IMR-90 (cell line): ENCODE results near the gene CST7. TPM values are rescaled to one million over a fixed set of nuclear protein-coding genes. Genes with fewer than 3 reads are reported as not detected.

Source experiments
- ATAC-seq: fragments of 200-7000 bp; cut with Tn5 transposase; 2 replicates; pipeline ENCODE4 v1.9.1; 2020; ENCODE audit warnings: low read depth, mild to moderate bottlenecking, moderate library complexity
- BruUV-seq: library from RNA; stranded (reverse); fragments of 400-500 nt; replicated peaks from 2 replicates; lab custom pipeline; 2021; lab: Mats Ljungman, UMichigan
- CTCF ChIA-PET: fragments of 300-600 bp; formaldehyde crosslinking; extraction: SDS; loops from one replicate; lab custom pipeline; 2021; ENCODE audit warnings: antibody characterized with exemption; lab: Yijun Ruan, JAX
- POLR2A ChIA-PET: fragments of 300-600 bp; sonication (Branson Sonifier 250); formaldehyde crosslinking; loops from one replicate; lab custom pipeline; 2022; ENCODE audit warnings: antibody characterized with exemption; ENCODE audit not compliant: unreplicated experiment; lab: Charles Lee
- DNase-seq: peaks from one replicate; pipeline ENCODE4 v3.0.0; 2013
- H2AFZ ChIP-seq: replicated peaks from 2 replicates; pipeline ENCODE3; 2013; ENCODE audit warnings: low read length, mild to moderate bottlenecking; ENCODE audit not compliant: poor library complexity
- H2AK5ac ChIP-seq: 2 replicates; pipeline ENCODE4 v1.6.1; 2013; ENCODE audit warnings: low read depth, low read length, inconsistent platforms
- H2AK9ac ChIP-seq: replicated peaks from 2 replicates; pipeline ENCODE3; 2013; ENCODE audit warnings: mild to moderate bottlenecking, low read depth, low read length, moderate library complexity; ENCODE audit not compliant: poor library complexity
- H2BK120ac ChIP-seq: 2 replicates; pipeline ENCODE4 v1.6.1; 2013; ENCODE audit warnings: low read depth, low read length, inconsistent platforms
- H2BK15ac ChIP-seq: 3 replicates; pipeline ENCODE4 v1.6.1; 2013; ENCODE audit warnings: low read depth, low read length, inconsistent platforms
- H2BK20ac ChIP-seq: 2 replicates; pipeline ENCODE4 v1.6.1; 2013; ENCODE audit warnings: low read depth, mild to moderate bottlenecking, inconsistent platforms, low read length, moderate library complexity
- H2BK5ac ChIP-seq: 2 replicates; pipeline ENCODE4 v1.6.1; 2013; ENCODE audit warnings: mild to moderate bottlenecking, low read depth, low read length, inconsistent platforms; ENCODE audit not compliant: poor library complexity, severe bottlenecking
- H3K14ac ChIP-seq: replicated peaks from 2 replicates; pipeline ENCODE4 v1.6.1; 2013; ENCODE audit warnings: low read depth, low read length, inconsistent platforms
- H3K18ac ChIP-seq: 2 replicates; pipeline ENCODE4 v1.6.1; 2013; ENCODE audit warnings: low read depth, low read length, control low read depth
- H3K23ac ChIP-seq: 2 replicates; pipeline ENCODE4 v1.6.1; 2013; ENCODE audit warnings: low read depth, low read length, inconsistent platforms
- H3K27ac ChIP-seq: 2 replicates; pipeline ENCODE4 v1.5.1; 2013; ENCODE audit warnings: mild to moderate bottlenecking, control low read depth, low read length; ENCODE audit not compliant: insufficient read depth
- H3K27me3 ChIP-seq: 2 replicates; pipeline ENCODE4 v1.6.1; 2013; ENCODE audit warnings: low read length; ENCODE audit not compliant: control insufficient read depth, insufficient read depth
- H3K36me3 ChIP-seq: 2 replicates; pipeline ENCODE4 v1.6.1; 2013; ENCODE audit warnings: low read length, mixed read lengths; ENCODE audit not compliant: control insufficient read depth, insufficient read depth
- H3K4ac ChIP-seq: 2 replicates; pipeline ENCODE4 v1.6.1; 2013; ENCODE audit warnings: low read depth, low read length, inconsistent platforms
- H3K4me1 ChIP-seq: 2 replicates; pipeline ENCODE4 v1.6.1; 2013; ENCODE audit warnings: low read length, mixed read lengths; ENCODE audit not compliant: control insufficient read depth, insufficient read depth
- H3K4me2 ChIP-seq: 2 replicates; pipeline ENCODE4 v1.6.1; 2013; ENCODE audit warnings: low read depth, mild to moderate bottlenecking, control low read depth, low read length, moderate library complexity
- H3K4me3 ChIP-seq: 2 replicates; pipeline ENCODE4 v1.5.1; 2013; ENCODE audit warnings: low read depth, mild to moderate bottlenecking, control low read depth, low read length, moderate library complexity; ENCODE audit not compliant: insufficient read depth
- H3K56ac ChIP-seq: 2 replicates; pipeline ENCODE4 v1.6.1; 2013; ENCODE audit warnings: low read length, inconsistent platforms; ENCODE audit not compliant: insufficient read depth; ENCODE audit errors: extremely low read depth
- H3K79me1 ChIP-seq, 2 experiments: 2 replicates each; pipeline ENCODE4 v1.6.1; 2013; ENCODE audit warnings: low read length in 2 of 2, inconsistent platforms in 1 of 2, low read depth in 1 of 2
- H3K9ac ChIP-seq: 2 replicates; pipeline ENCODE4 v1.6.1; 2013; ENCODE audit warnings: low read depth, low read length, control low read depth
- H3K9me1 ChIP-seq: 2 replicates; pipeline ENCODE4 v1.6.1; 2013; ENCODE audit warnings: low read length, inconsistent platforms; ENCODE audit not compliant: insufficient read depth
- H3K9me3 ChIP-seq: 2 replicates; pipeline ENCODE4 v1.6.1; 2013; ENCODE audit warnings: low read length; ENCODE audit not compliant: control insufficient read depth, insufficient read depth
- H4K20me1 ChIP-seq: 2 replicates; pipeline ENCODE4 v1.6.1; 2013; ENCODE audit warnings: low read length, inconsistent platforms; ENCODE audit not compliant: insufficient read depth
- H4K5ac ChIP-seq: 2 replicates; pipeline ENCODE4 v1.6.1; 2013; ENCODE audit warnings: mild to moderate bottlenecking, low read depth, low read length, control low read depth
- H4K8ac ChIP-seq, 2 experiments: 2 replicates each; pipeline ENCODE4 v1.6.1; 2013; ENCODE audit warnings: low read depth in 2 of 2, low read length in 2 of 2, control low read depth in 1 of 2, inconsistent platforms in 1 of 2
- H4K91ac ChIP-seq: 2 replicates; pipeline ENCODE4 v1.6.1; 2013; ENCODE audit warnings: low read depth, low read length, inconsistent platforms; ENCODE audit not compliant: insufficient read depth
- BHLHE40 ChIP-seq: fragments of 150-350 bp; IDR thresholded peaks from 2 replicates; pipeline ENCODE4 v1.6.1; 2016; ENCODE audit warnings: mild to moderate bottlenecking, low read depth, low read length
- CEBPB ChIP-seq: IDR thresholded peaks from 2 replicates; pipeline ENCODE4 v1.6.1; 2012; ENCODE audit warnings: low read depth, low read length, improper control_type of control experiment
- CHD1 ChIP-seq: IDR thresholded peaks from 2 replicates; pipeline ENCODE4 v1.6.1; 2012; ENCODE audit warnings: low read depth, low read length, improper control_type of control experiment
- FOS ChIP-seq: fragments of 150-350 bp; IDR thresholded peaks from 2 replicates; pipeline ENCODE4 v1.6.1; 2016; ENCODE audit warnings: low read depth, low read length
- MAFK ChIP-seq: IDR thresholded peaks from 2 replicates; pipeline ENCODE4 v1.6.1; 2012; ENCODE audit warnings: low read depth, low read length, improper control_type of control experiment
- MAZ ChIP-seq: IDR thresholded peaks from 2 replicates; pipeline ENCODE4 v1.6.1; 2012; ENCODE audit warnings: low read depth, mild to moderate bottlenecking, low read length, improper control_type of control experiment, moderate library complexity, borderline replicate concordance
- MXI1 ChIP-seq: IDR thresholded peaks from 2 replicates; pipeline ENCODE4 v1.6.1; 2012; ENCODE audit warnings: low read depth, mild to moderate bottlenecking, low read length, moderate library complexity, borderline replicate concordance
- NFE2L2 ChIP-seq: fragments of 150-350 bp; IDR thresholded peaks from 2 replicates; pipeline ENCODE4 v1.6.1; 2016; ENCODE audit warnings: low read depth, mild to moderate bottlenecking, low read length
- POLR2A ChIP-seq: IDR thresholded peaks from 2 replicates; pipeline ENCODE4 v1.6.1; 2012; ENCODE audit warnings: mild to moderate bottlenecking, low read depth, low read length
- RAD21 ChIP-seq: IDR thresholded peaks from 2 replicates; pipeline ENCODE4 v1.6.1; 2012; ENCODE audit warnings: low read length, improper control_type of control experiment
- RCOR1 ChIP-seq: IDR thresholded peaks from 2 replicates; pipeline ENCODE4 v1.6.1; 2012; ENCODE audit warnings: mild to moderate bottlenecking, low read length, improper control_type of control experiment; ENCODE audit not compliant: insufficient replicate concordance
- RFX5 ChIP-seq: IDR thresholded peaks from 2 replicates; pipeline ENCODE4 v1.8.0; 2012; ENCODE audit warnings: low read depth, mild to moderate bottlenecking, low read length, moderate library complexity
- SMC3 ChIP-seq: fragments of 150-350 bp; IDR thresholded peaks from 2 replicates; pipeline ENCODE4 v1.6.1; 2016; ENCODE audit warnings: low read depth, mild to moderate bottlenecking, antibody characterized with exemption, low read length, moderate library complexity
- WGBS, 2 experiments: methylation state at CpG; one replicate each; pipeline versions ENCODE4 v1.1.5 to v1.1.7; 2013; ENCODE audit warnings: missing lambda C conversion rate in 2 of 2; ENCODE audit not compliant: insufficient read length in 1 of 2; ENCODE audit errors: extremely low coverage in 2 of 2; 5-methylcytosine and 5-hydroxymethylcytosine counted together
- dilution Hi-C: fragments of 300-500 bp; cut with HindIII; formaldehyde crosslinking; loops from one replicate; pipeline ENCODE4 v1.14.3; 2018; ENCODE audit warnings: low sequenced_read_pairs; ENCODE audit not compliant: unreplicated experiment
- in situ Hi-C: fragments of 300-500 bp; cut with MboI; formaldehyde crosslinking; loops from 3 replicates; pipeline ENCODE4 v1.14.3; 2019; ENCODE audit warnings: low sequenced_read_pairs, inconsistent platforms, mixed read lengths
- intact Hi-C: fragments of 100-400 bp; cut with micrococcal nuclease; formaldehyde crosslinking; loops from 2 replicates; pipeline ENCODE4 v1.10.0; 2022
- polyA plus RNA-seq, 3 experiments: library from polyadenylated mRNA; depleted of rRNA; stranded (reverse); fragments of >200 nt; gene quantifications; 2 replicates each; pipeline ENCODE4 v1.2.3, GENCODE V29; 2012; ENCODE audit warnings: low replicate concordance in 1 of 3
- total RNA-seq: library from RNA; depleted of rRNA; stranded (reverse); fragments of >200 nt; gene quantifications from 2 replicates; pipeline ENCODE4 v1.2.3, GENCODE V29; 2012
- TF ChIP-seq, protein P1 (sequence below): fragments of 150-350 bp; IDR thresholded peaks from 2 replicates; pipeline ENCODE4 v1.6.1; 2017; ENCODE audit warnings: mild to moderate bottlenecking, antibody characterized with exemption, low read length, low read depth
- TF ChIP-seq, protein P2 (sequence below): conservative IDR thresholded peaks from 2 replicates; pipeline ENCODE4 v1.5.1; 2012; ENCODE audit warnings: mild to moderate bottlenecking, low read depth, low read length, improper control_type of control experiment
- TF ChIP-seq, protein P3 (sequence below): fragments of 150-350 bp; IDR thresholded peaks from 2 replicates; pipeline ENCODE4 v1.6.1; 2016; ENCODE audit warnings: low read depth, mild to moderate bottlenecking, low read length, moderate library complexity, borderline replicate concordance

CST7 gene
- total and polyA plus RNA-seq, 2 of the 4 experiments (the other 2 are of a cell fraction) = not detected

DNA sequence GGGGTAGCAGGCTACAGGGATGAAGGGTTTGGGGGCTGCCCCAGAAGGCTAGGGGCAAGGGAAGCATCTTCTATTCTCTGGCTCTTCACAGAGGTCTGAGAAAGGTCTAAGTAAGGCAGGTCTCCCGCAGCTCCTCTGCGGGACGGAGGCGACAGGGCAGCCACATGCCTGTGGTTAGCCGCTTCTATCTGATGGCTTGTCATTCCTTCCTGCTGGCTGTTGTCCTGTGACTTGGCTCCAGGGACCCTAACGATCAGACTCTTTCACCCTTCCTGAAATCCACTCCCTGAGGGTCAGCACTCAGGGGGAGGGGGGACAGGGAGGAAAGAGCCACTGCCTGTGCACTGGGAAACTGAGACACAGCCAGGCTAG lies 673 bp downstream of the CST7 start:
- H3K4ac ChIP-seq = no peak overlapping the region
- no peak overlapping the region for H2BK120ac ChIP-seq
- H4K91ac ChIP-seq = no peak overlapping the region
- no peak overlapping the region for H3K56ac ChIP-seq
- H3K36me3 ChIP-seq = no peaks in the 10 kb centered on the region
- no peak for DNase-seq
- no peaks in the 10 kb centered on the region for H3K9me1 ChIP-seq
- H3K27ac ChIP-seq = no peak overlapping the region
- H4K20me1 ChIP-seq = no peaks in the 10 kb centered on the region; the same call in 1 of the 2 replicates
- no CpG with 5 or more reads among the region's 6 CpGs for WGBS, 2 experiments
- H3K9ac ChIP-seq = no peak overlapping the region
- H2BK5ac ChIP-seq = no peak overlapping the region
- H2BK15ac ChIP-seq = no peak overlapping the region
- no peak overlapping the region for H4K5ac ChIP-seq
- intact Hi-C loops = no loop called here
- no peak overlapping the region for H3K18ac ChIP-seq
- H3K4me1 ChIP-seq = no peaks in the 10 kb centered on the region
- no peaks in the 10 kb centered on the region for H3K9me3 ChIP-seq
- no peak overlapping the region for H3K14ac ChIP-seq
- H3K27me3 ChIP-seq = peaks cover 2% of the 10 kb centered on the region; the same call in 1 of the 2 replicates
- no TSS peak for BruUV-seq
- dilution Hi-C loops = no loop called here
- no peak overlapping the region for H2AFZ ChIP-seq
- in situ Hi-C loops = no loop called here
- no peak overlapping the region for H4K8ac ChIP-seq
- ATAC-seq = no peak
- H3K4me2 ChIP-seq = no peak overlapping the region
- ChIA-PET CTCF (no interaction called here), POLR2A (no interaction called here)
- no peak overlapping the region for H3K23ac ChIP-seq
- H2BK20ac ChIP-seq = no peak overlapping the region
- TF ChIP-seq SMC3 = no peak
- TF ChIP-seq BHLHE40 = no peak
- no peak for TF ChIP-seq MAZ
- TF ChIP-seq, protein P1, sequence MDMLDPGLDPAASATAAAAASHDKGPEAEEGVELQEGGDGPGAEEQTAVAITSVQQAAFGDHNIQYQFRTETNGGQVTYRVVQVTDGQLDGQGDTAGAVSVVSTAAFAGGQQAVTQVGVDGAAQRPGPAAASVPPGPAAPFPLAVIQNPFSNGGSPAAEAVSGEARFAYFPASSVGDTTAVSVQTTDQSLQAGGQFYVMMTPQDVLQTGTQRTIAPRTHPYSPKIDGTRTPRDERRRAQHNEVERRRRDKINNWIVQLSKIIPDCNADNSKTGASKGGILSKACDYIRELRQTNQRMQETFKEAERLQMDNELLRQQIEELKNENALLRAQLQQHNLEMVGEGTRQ = no peak
- TF ChIP-seq RFX5 = no peak
- TF ChIP-seq CEBPB = no peak
- TF ChIP-seq RAD21 = no peak
- no peak for TF ChIP-seq POLR2A
- TF ChIP-seq MXI1 = no peak
- no peak for TF ChIP-seq FOS
- TF ChIP-seq, protein P2, sequence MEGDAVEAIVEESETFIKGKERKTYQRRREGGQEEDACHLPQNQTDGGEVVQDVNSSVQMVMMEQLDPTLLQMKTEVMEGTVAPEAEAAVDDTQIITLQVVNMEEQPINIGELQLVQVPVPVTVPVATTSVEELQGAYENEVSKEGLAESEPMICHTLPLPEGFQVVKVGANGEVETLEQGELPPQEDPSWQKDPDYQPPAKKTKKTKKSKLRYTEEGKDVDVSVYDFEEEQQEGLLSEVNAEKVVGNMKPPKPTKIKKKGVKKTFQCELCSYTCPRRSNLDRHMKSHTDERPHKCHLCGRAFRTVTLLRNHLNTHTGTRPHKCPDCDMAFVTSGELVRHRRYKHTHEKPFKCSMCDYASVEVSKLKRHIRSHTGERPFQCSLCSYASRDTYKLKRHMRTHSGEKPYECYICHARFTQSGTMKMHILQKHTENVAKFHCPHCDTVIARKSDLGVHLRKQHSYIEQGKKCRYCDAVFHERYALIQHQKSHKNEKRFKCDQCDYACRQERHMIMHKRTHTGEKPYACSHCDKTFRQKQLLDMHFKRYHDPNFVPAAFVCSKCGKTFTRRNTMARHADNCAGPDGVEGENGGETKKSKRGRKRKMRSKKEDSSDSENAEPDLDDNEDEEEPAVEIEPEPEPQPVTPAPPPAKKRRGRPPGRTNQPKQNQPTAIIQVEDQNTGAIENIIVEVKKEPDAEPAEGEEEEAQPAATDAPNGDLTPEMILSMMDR = no peak
- no peak for TF ChIP-seq NFE2L2
- TF ChIP-seq CHD1 = no peak
- no peak for TF ChIP-seq RCOR1
- no peak for TF ChIP-seq MAFK
- TF ChIP-seq, protein P3, sequence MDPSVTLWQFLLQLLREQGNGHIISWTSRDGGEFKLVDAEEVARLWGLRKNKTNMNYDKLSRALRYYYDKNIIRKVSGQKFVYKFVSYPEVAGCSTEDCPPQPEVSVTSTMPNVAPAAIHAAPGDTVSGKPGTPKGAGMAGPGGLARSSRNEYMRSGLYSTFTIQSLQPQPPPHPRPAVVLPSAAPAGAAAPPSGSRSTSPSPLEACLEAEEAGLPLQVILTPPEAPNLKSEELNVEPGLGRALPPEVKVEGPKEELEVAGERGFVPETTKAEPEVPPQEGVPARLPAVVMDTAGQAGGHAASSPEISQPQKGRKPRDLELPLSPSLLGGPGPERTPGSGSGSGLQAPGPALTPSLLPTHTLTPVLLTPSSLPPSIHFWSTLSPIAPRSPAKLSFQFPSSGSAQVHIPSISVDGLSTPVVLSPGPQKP = no peak
- H2AK5ac ChIP-seq = no peak overlapping the region
- no peaks in the 10 kb centered on the region for H3K79me1 ChIP-seq
- H3K4me3 ChIP-seq = no peak overlapping the region
- H2AK9ac ChIP-seq = no peak overlapping the region
